Stimulated activated CD8-positive, alpha-beta memory T cell treated with anti-CD3 and anti-CD28 coated beads, Interleukin-4, amount 100 ng/mL, for 48 hours (primary cell): ENCODE results near the gene RAI1.

Experiments
- DNase-seq: peaks from one replicate; pipeline ENCODE4 v3.0.0-alpha.2; 2020

The RAI1 gene

DNA sequence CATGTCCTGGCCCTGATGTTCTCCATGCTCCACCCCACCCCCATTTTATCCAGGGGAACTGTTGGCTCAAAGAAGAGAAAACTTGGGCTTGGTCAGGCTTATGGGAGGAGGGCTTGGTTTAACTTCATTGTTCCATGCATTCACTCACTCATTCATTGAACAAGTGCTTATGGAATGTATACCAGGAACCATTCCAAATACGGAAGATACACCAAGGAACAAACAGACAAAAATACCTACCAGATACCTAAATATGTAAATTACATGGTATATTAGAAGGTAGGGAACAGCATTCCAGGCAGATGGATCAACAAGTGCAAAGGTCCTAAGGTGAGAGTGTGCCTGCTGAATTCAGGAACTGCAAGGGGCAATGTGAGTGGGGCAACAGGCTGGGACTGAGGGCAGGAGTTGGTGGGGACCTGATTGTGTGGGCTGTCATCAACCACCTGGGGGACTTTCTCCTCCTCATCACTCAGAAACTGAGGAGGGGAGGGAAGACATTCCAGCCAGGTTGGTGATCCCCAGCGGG lies 39.9 kb downstream of the RAI1 start:
- no peak for DNase-seq

DNA sequence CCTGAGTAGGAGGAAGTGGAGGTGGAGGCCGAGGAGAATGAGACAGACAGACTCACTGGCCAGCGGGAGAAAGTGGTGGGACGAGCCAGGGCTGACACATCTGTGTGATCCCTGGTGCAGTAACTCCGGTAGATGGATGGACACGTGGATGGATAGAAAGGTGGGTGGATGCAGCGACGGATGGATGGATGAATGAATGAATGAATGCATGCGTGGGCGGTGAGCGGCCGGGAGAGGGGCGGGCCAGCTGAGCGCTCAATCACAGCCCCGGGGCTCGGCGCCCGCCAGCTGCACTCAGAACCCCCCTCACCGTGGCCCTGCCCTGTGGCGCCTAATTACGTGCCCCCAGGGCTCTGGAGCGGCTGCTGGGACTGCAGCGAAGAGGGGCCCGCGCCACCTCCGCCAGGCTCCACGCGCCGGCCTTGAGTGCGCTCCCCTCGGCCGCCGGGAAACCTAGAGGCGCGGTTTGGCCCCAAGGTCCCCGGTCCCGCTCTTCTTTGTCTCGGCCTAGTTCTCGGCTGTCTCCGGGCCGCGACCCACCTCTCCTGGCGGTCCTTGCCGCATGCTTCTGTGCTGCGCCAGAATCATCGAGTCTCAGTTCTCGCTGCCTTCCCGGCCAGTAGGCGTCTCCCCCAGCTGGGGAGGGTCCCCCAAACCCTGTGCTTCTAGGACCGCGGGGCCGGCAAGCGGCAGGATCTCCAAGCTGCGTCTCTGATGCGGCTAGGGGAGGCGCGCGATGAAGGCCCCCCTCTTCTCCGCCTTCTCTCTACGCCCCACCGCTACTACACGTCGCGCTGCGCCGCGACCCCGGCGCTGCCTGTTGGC lies 41.0 kb downstream of the RAI1 start:
- no peak for DNase-seq

DNA sequence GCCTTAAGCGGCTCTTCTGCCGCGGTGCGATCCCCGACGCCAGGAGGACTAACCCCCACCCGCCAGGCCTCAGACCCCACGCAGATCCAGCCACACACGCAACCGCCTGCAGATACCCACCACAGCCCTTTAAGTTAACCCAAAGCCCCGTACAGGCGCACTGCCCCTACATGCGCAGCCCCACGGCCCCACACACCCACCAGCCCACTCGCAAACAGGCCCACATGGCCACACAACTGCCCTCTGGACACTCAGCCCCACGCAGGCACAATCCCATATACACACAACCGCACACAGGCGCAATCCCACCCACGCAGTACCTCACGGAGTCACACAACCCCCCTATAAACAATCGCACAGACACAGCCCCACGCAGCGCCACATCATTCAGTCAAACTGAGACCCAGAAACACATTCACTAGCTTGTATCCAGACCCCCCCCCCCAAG lies 41.7 kb downstream of the RAI1 start:
- DNase-seq: no peak

DNA sequence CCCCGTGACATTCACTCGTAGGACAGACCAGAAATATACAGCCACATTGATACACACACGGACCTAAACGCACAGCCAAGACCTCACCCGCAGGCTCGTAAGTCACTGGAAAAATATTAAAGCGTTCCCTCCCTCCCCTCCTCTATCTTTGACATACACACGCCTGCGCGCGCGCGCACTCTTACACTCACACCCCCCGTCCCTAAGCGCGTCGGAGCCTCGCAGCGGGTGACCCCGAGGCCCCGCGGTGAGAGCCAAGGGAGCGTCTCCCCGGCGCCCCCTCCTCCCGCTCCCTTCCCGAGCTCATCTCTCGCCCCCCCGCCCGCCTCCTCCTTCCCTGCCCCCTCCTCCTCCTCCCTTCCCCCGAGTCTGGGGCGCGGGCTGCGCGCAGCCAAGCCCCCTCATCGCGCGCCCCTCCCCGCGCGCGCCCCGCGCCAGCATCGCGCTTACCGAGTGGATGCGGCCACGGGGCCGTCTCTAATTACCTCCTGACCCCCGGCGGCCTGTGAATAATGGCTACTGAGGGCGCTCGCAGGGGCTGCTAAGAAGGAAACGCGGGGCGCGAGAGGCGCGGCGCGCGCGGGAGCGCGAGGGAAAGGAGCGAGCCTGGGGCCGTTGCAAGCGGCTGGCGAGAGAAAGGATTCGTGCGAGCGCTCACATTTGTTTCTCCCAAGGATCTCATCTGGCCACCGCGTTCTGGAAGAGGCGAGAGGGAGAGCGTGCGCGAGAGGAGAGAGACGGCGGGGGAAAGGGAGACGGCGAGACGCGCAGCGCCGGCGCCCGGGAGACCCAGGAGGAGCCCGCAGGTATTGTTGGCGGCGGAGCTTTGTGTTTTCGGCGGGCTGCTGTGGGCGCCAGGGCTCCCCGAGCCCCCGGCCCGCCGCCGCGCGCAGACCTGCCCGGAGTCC lies 42.4 kb downstream of the RAI1 start:
- DNase-seq: peak; percentile 47

DNA sequence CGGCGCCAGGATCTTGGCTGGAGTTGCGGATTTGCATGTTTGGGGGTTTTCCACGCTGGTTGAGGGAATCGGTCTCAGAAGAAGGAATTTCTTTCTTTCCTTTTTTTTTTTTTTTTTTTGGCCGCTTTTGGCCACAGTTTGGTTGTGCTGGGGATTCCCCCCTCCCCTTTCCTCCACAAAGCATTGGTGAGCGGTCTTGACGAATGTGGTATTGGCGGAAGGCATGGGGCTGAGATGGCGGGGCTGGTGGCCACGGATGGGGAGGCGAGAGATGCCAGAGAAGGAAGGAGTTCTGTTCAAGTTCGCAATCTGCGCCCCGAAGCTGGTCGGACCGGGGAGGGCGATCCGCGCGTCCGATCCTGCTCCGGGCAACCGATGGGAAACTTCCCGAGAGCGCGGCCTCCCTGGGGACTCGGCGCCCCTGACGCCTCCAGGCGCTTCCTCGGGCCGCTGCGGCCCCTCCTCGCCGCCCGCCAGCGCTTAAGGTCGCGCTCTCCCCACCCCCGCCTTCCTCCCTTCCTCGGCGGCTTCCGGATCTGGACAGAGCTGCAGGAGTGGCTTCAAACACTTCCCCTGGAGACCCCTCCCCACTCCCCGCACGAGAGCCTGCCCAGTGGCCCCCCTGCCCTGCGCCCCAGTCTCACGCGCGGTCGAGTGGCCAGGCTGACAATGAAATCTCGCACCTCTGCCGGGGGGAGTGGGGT lies 43.2 kb downstream of the RAI1 start:
- peak; percentile 49 for DNase-seq

DNA sequence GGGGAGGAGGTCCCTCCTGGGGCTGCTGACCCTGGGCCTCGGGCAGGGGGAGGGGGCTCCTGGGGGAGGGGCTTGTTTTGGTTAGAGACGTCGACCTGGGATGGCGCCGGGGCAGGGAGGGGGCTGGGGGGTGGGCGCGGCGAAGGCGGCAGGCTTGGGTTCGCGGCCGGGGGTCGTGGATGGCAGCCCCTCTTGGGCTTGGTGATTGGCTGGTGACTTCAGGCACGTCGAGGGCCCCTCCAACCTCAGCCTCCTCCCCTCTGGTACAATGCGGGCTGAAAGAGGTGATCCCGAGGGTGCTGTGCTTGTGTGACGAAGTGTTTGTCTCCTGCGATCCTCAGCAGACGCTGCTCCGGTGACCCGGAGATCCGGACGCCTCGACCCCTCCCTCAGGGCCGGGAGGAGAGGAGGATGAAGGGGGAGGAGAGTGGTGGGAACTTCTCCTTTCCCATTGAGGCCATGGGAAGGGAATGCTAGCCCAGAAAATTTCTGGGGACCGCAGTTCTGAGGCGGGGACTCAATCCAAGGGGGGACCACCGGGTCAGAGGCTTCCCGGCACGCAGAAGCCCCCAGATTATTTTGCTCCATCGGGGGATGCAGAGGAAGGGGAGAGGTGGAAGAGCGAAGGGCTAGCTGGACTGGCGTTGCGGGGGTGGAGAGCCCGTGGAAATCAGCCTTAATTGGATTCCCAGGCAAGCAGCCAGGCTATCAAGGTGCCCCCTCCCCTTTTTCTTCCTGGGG lies 43.9 kb downstream of the RAI1 start:
- no peak for DNase-seq

DNA sequence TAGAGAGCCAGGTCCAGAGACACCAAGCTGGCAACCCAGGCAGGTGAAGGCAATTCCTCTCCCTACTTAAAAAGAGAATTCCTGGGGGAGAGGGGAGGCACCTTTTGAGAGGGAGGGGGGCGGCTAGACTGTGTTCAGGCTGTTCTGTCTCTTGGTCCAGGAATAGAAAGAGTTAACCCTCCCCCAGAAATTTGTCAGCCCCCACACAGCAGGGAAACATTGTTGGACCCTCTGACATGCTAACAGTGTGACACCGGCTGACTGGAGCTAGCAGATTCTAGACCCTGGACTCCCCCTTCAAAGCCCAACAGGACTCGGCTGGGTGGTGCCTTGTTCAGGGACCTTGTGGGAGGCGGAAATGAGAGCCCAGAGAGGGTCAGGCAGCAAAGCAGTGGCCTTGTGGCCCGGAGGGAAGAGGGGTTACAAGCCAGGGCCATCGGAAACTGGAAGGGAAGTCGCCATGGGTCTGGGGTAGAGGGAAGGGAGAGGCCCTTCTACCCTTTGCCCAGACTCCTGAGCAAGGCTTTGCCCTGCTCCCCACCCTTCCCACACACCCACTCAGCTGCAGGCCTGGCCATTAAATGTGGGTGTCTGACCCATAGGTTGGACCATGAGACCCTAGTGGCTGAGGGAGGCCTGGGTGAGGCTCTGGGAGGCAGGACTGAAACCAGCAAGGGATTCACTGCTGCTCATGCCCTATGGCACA lies 44.6 kb downstream of the RAI1 start:
- no peak for DNase-seq

DNA sequence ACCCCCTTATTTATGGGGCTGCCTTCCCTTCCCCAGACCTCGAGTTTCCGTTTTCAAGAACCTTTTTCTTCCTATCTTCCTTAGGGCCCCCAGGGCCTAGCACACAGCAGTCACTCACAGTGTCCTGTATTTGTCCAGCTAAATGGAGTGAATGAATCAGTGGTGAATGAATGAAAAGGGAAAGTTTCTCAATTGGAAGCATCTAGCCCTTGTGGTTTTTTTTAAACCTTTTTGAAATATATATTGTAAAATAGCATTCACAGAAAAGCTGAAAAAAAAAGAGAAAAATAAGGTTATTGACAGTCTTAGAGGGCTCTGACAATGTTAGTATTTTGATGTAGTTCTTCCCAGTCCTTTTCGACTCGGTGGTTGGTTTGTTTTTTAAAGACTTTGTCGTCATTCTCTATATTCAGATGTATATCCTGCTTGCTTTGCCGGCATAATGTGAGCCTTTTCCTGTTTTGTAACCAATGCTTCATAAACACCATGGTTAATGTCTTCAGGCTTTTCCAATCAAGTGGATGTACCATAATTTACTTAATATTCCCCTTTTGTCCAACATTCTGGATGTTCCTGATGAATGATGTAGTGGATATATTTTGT lies 45.3 kb downstream of the RAI1 start:
- no peak for DNase-seq

DNA sequence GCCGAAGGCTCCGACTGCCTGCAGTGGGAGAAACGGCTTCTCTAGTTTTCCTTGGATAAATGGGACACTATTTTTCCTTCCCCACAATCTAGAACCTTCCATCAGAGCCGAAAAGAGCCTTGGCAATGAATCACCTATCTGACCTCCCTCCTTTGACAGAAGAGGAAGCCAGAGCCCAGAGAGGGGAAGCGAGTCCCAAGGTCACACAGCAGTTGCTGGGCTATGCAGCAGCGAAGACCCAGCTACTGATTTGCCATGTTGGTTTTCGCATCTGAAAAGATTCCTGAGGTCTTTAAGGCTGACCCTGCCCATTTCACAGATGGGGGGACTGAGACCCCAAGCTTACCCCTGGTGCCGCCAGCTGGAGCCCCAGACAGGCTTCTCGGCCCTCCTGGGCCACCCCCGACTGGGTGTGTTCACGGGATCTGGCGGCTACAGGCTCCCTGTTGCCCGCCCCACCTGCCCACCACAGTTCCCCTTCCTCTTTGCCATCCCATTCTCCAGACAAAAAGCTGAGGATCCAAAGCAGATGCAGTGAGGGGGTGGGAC lies 45.9 kb downstream of the RAI1 start:
- DNase-seq: no peak

DNA sequence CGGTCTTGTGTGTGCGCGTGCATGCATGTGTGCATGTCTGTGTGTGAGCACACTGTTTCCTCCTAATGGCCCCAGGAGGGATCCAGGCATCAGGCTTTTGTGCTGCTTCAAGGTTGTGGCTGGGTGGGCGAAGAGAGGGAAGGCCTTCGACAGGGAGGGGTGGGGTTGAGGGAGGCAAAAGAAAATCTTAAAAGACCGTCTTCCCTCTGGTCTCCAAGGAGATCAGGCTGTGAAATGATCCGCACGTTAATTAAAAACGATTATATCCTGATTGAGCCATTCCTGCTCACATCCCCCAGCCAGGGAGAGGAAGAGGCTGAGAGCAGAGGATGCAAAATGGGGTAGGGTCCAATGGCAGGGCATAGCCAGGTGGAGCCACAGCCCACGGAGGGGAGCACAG lies 46.9 kb downstream of the RAI1 start:
- DNase-seq: no peak

DNA sequence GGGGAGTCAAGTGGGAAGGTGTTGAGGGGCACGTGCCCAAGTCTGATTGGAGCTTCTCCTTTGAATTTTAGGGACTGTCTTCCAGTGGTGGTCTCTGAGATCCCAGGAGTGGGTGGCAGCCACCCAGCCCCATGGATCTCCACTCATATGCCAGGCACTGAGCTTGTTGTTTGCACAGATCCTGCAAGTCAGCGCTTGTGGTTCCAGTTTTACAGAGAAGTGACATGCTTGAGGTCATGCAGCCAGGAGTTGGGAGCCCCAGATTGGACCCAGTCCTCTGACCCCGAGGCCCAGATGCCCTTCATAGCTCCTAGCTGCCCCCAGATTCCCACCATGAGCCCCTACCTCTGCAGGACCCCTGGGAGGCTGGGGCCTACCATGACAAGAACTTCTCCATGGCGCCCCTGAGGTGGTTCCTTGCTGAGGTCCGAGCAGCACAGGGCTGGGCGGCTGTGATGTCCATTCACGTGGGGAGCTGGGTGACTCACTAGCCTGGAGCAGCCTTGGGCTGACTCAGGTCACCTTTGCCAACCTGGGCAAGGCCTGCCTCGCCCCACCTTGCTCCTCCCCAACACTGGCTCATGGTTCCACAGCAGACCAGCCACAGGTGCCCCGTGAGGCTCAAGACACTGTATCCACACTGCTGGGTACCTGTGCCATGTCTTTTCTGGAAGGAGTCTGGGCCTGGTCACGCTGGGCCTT lies 47.4 kb downstream of the RAI1 start:
- no peak for DNase-seq

DNA sequence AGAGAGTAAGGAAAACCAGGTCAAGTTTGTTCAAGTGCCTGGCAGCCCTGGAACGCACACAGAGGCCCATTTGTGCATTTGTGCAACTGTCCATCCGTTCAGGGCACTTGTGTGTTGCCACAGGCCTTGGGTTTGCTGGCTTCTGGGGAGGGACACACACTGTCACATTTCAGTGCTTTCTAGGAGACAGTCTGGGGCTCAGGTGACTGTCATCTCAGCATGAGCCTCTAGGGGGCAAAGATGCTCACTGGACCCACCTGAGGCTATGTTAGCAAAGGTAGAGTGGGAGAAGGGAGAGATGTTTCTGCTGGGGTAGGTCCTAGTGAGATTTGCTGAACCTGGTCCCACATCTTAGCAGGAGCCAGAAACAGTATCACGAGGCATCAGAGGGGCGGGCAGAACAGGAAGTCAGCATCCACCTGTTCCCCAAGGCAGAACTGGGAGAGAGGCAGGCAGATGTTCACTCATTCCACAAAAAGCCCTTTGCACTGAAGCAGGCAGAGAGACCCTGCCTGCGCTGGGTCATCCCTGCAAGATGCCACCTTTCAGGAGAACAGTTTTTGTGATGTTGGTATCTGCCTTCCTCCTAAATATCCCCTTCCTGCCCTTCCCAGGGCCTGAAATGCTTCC lies 48.5 kb downstream of the RAI1 start:
- DNase-seq: peak; percentile 70

DNA sequence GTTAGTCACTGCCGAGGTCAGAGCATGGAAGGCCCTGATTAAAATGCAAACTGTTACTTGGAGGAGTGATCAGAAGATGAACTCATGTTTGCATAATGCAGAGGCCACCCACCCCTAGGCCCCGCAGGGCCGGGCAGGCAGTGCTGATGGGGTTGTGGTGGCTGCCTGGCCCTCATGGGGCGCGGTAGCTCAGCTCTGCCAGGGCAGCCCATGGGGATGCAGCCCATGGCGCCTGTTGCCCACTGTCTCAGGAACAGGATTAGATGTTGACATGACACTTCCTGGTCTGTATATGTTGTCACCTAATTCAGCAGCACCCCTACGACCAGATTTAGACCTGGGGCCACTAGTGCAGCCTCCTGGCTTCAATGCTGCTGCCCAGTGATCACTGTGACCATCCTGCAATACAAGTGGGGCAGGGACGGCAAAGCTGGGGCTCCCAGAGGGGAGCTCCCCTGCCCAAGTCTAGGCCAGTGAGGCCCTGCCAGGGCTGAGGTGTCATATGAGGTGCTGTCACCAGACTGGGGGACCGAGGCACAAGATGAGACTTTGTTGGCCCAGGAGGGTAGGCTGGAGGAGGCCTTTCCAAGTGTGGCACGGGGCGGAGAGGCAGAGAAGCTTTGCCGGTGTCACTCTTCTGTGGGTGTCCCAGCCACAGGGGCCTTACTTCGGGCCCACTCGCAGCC lies 49.1 kb downstream of the RAI1 start:
- no peak for DNase-seq

DNA sequence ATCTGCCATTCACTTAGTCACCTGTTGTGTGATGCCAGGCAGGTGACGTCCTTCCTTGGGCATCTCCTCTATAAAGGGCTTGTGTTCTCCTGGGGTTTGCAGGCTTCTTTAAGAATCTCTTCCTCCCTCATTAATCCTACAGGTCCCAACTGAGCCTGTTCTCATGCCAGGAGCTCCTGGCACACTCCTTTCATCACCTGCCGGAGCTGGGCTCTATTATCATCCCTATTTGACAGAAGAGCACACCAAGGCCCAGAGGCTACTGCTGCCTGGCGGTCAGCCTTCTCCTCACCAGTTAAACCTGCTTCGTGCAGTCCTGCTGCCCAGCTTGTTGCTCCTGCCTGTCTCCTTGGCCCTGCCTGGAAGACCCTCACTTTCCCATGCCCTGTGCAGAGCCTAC lies 51.2 kb downstream of the RAI1 start:
- no peak for DNase-seq

DNA sequence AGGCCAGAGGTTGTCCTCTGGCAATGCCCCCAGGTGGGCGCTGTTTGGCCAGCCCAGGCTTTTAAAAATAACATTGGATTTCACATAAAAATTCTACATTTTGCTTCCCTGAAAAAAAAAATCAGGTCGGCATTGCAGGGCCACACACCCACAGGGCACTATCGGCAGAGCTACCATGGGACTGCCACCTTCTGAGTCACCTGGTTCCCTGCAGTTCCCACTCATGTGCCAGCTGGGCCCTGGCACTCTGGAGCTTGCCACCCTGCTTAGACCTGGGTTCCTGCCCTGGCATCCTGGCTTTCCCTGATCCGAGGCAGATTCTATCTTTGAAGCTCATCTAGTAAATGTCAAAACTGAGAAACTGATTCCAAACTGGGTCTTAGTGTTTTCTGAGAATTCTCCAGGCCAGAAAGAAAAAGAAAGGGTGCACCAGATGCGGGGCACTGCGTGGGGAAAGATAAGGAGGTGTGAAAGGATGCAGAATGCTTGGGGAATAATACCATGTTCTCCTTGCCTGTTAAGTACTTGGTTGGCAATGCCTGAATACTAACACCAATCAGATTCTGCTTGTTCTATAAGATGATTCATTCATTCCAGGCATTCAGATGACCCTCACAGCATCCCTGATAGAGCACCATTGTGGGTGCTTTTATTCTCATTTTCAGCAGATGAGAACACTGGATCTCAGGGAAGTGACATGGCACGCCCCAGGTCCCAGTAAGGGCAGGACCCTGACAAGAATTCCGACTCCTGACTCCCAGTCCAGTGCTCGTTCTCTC lies 51.8 kb downstream of the RAI1 start:
- no peak for DNase-seq

DNA sequence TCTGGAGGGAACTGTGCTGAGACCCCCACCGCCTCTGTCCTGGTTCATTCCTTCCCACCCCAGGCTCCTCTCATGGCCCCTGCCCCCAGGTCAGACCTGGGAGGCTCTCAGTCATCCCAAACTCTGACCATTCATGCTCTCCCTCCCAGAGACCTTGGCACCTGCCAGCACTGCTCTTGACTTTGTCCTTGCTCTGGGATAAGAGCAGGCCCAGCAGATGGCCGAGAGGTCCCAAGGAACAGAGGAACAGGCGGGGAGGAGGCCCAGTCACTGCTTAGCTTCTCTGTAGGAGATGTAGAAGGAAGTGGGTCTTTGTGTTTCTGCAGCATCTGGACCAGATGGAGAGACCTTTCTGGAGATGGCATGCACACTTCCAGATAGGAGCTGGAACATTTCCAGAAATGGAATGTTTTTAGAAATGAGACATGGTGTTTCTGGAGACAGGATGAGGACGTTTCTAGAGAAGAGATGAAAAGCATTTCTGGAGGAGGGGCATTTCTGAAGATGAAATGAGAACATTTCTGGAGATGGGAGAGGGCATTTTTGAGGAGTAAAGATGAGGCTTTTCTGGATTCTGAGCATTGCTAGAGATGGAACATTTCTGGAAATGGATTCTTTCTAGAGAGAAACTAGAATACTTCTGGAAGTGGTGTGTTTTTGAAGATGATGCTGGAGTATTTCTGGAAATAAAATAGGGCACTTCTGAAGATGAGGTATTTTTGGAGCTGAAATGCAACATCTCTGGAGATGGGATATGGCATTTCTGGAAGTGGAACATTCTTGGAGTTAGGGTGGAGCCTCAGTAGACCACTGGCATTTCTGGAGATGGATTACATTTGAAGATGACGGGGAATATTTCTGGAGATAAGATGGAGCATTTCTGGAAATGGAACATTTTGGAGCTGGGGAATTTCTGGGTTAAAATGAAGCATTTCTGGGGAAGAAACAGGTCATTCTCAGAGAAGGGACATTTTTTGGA lies 55.2 kb downstream of the RAI1 start:
- DNase-seq: no peak
